ENCODE data around the gene RNF126.

Gene RNF126

DNA sequence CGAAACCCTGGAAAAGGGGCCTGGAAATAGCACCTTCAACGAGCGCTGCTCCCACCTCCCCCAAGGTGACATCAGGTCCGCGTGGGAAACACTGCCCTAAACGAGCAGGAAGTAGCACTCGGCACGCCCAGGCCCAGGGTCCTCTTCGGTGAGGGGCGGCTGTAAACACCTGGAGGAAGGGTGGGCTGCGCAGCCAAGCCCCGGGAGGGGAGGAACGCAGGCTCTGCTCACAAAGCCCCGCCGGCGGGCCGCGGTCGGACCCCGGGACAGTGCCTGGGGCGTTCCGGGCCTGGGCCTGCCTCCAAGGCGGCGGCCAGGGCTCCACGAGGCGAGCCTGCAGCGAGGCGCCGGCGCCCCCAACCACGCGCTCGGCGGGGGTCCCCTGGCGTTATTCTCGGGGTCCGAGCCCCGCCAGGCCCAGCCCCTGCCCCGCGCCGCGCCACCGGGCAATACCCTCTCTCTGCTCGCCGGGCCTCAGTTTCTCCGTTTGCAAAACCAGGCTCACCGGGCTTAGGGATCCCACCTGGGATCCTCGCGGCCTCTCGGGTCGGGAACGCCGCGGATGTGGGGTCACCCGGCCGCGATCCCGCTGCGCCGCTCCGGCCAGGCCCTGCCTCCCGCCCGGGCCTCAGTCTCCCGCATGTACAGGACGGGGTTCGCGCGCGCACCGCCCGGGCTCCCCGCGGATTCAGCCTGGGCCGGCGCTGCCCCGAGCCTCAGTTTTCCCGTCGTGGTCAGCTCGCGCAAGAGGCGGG, 630 bp downstream of the RNF126 start:
- DNase-seq = peak; percentile 38

GRCh38 chr19:661427-662196, 1.4 kb downstream of the RNF126 start:
- no peak for DNase-seq

- no peak for DNase-seq
Observed at GRCh38 chr19:660793-661426, 2.1 kb downstream of the RNF126 start.

DNA sequence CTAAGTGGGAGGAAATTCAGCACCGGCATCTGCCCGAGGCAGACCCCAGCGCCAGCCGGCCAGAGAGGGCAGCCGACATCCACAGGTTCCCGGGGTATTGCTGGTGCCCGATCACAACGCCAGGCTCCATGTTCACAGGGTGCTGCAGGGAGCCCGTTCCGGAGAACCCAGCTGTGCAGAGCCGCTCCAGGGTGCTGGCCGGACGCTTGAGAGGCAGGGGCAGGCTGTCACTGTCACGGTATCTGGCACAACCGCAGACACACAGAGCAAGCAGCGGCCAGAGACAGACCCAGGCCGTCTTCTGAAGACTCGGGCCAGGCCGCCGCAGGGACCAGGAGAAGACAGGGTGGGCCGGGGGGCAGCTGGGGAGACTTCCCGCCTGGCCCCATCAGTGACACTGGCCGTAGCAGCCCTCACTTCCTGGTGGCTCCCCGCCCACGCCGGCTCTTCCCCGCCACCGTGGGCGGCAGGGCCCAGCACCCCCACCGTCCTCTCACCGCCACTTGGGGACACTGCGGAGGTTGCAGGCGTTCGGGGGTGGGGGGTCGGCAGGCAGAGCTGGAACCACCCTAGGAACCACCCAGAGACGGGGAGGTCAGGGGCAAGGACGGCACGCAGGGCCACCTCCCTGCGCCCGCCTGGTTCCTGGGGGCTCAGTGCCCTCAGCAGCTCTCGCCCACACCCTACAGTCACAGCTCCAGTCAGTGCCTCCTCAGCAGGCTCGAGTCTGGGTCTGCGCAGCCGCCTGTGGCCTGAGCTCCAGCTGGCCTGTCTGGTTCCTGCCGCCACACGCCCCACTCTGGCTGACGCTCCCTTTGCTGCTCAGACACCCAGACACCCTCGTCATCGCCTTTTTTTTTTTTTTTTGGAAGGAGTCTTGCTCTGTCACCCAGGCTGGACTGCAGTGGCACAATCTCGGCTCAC, 3.8 kb downstream of the RNF126 start:
- no peak for DNase-seq

DNA sequence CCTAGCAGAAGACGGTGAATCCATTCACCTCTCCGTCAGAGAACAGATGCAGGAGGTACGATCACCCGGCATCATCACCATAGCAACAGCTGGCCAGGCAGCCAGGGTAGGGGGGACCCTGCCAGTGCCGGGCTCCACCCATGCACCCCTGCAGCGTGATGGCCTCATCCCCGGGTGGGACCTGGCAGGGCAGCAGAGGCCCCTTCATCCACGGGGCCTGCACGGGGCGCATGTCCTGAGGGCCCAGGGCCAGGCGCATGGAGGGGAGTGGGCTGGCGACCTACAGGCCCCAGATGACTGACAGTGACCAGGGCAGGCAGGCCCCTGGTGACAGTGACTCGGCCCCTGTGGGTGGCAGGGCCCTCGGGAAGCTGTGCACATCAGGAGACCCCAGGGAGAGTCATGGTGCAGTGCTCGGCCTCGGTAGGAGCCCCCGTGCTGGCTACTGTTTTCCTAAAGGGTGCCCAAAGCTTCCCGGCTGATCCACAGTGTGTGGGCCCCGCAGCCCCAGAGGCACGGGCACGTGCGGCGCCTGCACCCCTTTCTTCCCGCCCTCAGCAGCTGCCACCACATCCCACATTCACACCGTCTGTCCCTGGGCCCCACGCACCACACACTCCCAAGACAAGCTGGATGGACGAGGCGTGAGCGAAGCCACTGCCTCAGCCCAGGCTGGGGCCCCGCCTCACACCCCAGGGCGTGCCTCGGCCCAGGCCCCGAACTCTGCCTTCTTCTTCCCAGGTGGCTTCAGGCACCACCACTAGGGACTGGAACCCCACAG, 4.8 kb downstream of the RNF126 start:
- DNase-seq = no peak

DNA sequence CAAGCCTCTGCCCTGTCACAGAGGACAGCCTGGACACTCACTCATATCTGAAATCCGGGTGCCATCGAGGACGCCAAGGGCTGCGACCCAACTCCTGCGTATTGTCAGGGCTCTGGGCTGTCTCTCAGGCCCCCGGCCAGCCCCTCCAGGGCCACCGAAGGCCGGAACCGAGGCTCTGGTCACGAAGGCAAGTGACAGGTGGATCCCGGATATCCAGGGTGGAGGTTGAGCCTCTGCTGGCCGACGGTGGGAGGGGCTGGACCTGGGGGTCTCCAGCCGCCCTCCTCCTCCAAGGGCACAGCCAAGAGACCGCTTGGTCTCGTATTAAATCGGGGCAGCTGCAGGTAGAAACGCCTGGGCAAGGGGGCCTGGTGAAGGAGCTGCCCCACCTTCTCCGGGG, 5.4 kb downstream of the RNF126 start:
- no peak for DNase-seq

GRCh38 chr19:656751-657559, 6.1 kb downstream of the RNF126 start:
- no peak for DNase-seq

DNA sequence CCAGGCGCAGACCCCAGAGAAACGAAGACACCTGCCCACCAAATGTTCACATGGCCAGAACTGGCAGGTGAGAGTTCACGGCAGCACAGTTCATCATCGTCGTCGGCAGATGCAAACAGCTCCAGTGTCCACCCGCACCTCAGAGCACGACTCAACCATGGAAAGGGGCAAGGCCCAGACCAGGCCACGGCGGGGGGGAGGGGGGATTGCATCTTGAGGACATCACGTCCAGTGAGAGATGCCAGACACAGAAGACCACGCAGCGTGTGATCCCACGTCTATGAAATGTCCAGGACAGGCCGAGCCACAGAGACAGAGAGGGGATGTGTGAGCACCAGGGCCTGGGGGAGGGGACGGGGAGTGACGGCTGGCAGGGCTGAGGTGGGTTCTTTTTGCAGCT, 7.3 kb downstream of the RNF126 start:
- DNase-seq = no peak

DNA sequence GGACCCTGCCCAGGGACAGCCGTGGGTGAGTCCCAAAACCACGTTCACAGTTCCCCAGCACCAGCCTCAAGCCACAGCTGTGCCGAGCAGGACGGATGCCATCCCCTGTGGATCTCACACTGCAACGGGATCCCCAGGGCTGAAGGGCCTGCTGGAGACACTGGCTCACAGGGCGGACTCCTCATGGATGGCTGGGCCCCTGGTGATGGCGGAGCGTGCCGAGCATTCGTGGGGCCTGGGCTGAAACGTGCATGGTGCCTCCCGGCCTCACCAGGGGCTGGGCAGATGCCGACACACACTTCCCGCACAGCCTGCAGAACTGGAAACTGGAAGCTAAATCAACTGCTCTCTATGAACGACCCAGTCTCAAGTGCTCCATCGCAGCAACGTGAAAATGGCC, 9.6 kb downstream of the RNF126 start:
- no peak for DNase-seq

GRCh38 chr19:652467-653389, 10.3 kb downstream of the RNF126 start:
- DNase-seq = no peak

GRCh38 chr19:651991-652390, 11.0 kb downstream of the RNF126 start:
- DNase-seq = no peak

GRCh38 chr19:651114-651818, 11.7 kb downstream of the RNF126 start:
- no peak for DNase-seq

- no peak for DNase-seq
Observed at GRCh38 chr19:650121-650520, 12.9 kb downstream of the RNF126 start.

GRCh38 chr19:648904-649801, 13.9 kb downstream of the RNF126 start:
- no peak for DNase-seq

DNA sequence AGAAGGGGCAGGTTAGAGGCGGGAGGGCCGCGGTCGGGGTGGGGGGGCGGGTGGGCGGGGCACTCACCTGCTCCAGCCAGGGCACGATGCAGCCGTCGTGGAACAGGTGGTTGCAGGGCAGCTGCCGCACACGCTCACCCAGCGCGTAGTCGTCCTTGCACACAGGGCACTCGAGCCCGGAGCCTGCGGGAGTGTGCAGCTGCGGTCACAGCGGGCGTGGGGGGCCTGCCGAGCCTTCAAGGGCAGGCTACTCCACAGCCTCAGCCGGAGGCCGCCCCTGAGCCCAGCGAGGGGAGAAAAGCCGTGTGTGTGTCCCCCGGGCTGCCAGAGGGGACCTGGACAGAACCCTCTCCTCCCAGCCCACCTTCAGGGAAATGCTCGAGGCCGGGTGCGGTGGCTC, 14.7 kb downstream of the RNF126 start:
- no peak for DNase-seq

GRCh38 chr19:647566-648284, 15.3 kb downstream of the RNF126 start:
- no peak for DNase-seq

GRCh38 chr19:646779-647565, 16.0 kb downstream of the RNF126 start:
- no peak for DNase-seq

All from NCI-H226 (cell line).